Gastroesophageal sphincter (tissue), 3 donors: ENCODE data around the gene OLA1.

Experiments
- EP300 ChIP-seq: sonication (generic); formaldehyde crosslinking; IDR thresholded peaks from one replicate; pipeline ENCODE4 v1.6.1; 2017; ENCODE audit warnings: antibody characterized with exemption, mild to moderate bottlenecking
- POLR2A ChIP-seq, 2 donors: fragments of 450-650 bp; IDR thresholded peaks; one replicate each; pipeline ENCODE4 v1.6.1; 2017; ENCODE audit warnings: antibody characterized with exemption in 2 of 2, mild to moderate bottlenecking in 2 of 2, moderate library complexity in 1 of 2
- POLR2AphosphoS5 ChIP-seq: sonication (generic); formaldehyde crosslinking; IDR thresholded peaks from one replicate; pipeline ENCODE4 v1.6.1; 2017; ENCODE audit warnings: antibody characterized with exemption
- TF ChIP-seq, protein P1 (sequence below), 4 experiments: fragments of 200-600 bp in 2 of 4; fragments of 450-650 bp in 2 of 4; sonication (generic) in 1 of 4; IDR thresholded peaks; one replicate each; pipeline ENCODE4 v1.5.1; 2017 to 2019; ENCODE audit warnings: antibody characterized with exemption in 4 of 4, mild to moderate bottlenecking in 2 of 4, moderate library complexity in 2 of 4

DNA sequence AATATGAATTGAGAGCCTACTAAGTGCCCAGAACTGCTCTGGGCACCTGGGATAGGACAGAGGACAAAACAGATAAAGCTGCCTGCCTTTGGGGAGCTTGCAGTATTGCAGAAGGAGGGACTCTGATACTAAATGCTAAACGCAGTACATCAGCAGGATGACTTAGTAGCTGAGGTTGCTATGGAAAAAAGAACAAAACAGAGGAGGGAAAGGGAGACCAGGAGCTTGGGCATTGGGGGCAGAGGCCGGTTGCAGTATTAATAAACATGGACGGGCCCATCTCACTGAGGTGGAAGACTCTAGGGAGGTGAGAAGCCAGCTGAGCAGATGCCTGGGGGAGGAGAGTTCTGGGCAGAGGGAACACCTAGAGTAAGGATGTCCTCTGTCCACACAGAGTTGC is 217.1 kb downstream of the OLA1 start:
- TF ChIP-seq, protein P1, sequence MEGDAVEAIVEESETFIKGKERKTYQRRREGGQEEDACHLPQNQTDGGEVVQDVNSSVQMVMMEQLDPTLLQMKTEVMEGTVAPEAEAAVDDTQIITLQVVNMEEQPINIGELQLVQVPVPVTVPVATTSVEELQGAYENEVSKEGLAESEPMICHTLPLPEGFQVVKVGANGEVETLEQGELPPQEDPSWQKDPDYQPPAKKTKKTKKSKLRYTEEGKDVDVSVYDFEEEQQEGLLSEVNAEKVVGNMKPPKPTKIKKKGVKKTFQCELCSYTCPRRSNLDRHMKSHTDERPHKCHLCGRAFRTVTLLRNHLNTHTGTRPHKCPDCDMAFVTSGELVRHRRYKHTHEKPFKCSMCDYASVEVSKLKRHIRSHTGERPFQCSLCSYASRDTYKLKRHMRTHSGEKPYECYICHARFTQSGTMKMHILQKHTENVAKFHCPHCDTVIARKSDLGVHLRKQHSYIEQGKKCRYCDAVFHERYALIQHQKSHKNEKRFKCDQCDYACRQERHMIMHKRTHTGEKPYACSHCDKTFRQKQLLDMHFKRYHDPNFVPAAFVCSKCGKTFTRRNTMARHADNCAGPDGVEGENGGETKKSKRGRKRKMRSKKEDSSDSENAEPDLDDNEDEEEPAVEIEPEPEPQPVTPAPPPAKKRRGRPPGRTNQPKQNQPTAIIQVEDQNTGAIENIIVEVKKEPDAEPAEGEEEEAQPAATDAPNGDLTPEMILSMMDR (IDR thresholded peaks at IDR 0.05), result no peak
- TF ChIP-seq POLR2AphosphoS5, result no peak
- no peak for TF ChIP-seq POLR2A (IDR thresholded peaks at IDR 0.05)
- TF ChIP-seq EP300, result no peak
